NT2/D1 (cell line): ENCODE measurements around the gene ARGFX.

ENCODE experiments used
- SUZ12 ChIP-seq: IDR thresholded peaks from 2 replicates; pipeline ENCODE4 v1.6.1; 2011; ENCODE audit not compliant: insufficient read length, insufficient read depth; ENCODE audit errors: extremely low read depth
- YY1 ChIP-seq: IDR thresholded peaks from 2 replicates; pipeline ENCODE4 v1.6.1; 2011; ENCODE audit not compliant: insufficient read length, insufficient read depth
- ZNF274 ChIP-seq: IDR thresholded peaks from 2 replicates; pipeline ENCODE4 v1.6.1; 2011; ENCODE audit warnings: mild to moderate bottlenecking, low read depth, low read length

- TF ChIP-seq SUZ12 (no peak), YY1 (no peak), ZNF274 (no peak)
Measured at GRCh38 chr3:121529308-121529707, 38.4 kb upstream of the ARGFX start.
